Bronchial epithelial cell (primary cell): ENCODE measurements around the gene SMIM20. TPM values are rescaled to one million over a fixed set of nuclear protein-coding genes. Genes with fewer than 3 reads are reported as not detected.

Experiments used
- DNase-seq: peaks from one replicate; pipeline ENCODE4 v3.0.0-alpha.2; 2010; ENCODE audit warnings: low read depth
- FAIRE-seq: peaks from 2 replicates; lab custom pipeline; 2011; peaks lifted over from hg19 to GRCh38; lab: Jason Lieb, UNC
- H3K27me3 ChIP-seq: 2 replicates; pipeline ENCODE4 v1.5.1; 2011; ENCODE audit warnings: low read length; ENCODE audit not compliant: control insufficient read depth, insufficient read depth
- H3K36me3 ChIP-seq: 2 replicates; pipeline ENCODE4 v1.5.1; 2011; ENCODE audit warnings: low read length; ENCODE audit not compliant: control insufficient read depth, insufficient read depth
- H3K4me3 ChIP-seq: 2 replicates; pipeline ENCODE4 v1.5.1; 2011; ENCODE audit warnings: mild to moderate bottlenecking, low read depth, low read length, control low read depth
- total RNA-seq: library from RNA; depleted of rRNA; stranded (reverse); fragments of >200 nt; gene quantifications from 2 replicates; pipeline ENCODE4 v1.2.1, GENCODE V29; 2014
- TF ChIP-seq, protein P1 (sequence below): IDR thresholded peaks from 2 replicates; pipeline ENCODE4 v1.5.1; 2011; ENCODE audit warnings: mild to moderate bottlenecking, moderate library complexity, low read length, control low read depth, inconsistent platforms; ENCODE audit not compliant: insufficient read depth, severe bottlenecking

The SMIM20 gene
- total RNA-seq, 1 donor from 2014 or later = 53.4 TPM

DNA sequence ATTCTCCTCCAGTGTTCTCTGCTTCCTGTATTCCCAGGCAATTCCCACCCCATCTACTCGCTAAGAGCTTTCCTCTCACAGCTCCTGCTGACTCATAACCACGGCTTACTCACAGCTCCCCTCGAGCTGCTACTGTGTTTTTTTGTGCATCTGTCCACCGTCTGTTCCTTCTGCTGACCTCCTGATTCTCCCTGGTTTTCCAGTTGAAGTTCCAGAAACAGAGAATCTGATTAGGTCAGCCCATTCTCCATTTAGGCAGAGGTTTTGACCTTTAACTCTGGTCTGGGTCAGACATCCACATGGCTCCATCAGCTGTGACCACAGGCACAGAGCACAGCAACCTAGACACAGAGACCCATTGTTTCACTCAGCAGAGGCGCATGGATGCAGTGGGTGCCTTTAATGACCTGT lies 5.5 kb upstream of the SMIM20 start:
- Histone ChIP-seq H3K36me3 (no peaks in the 10 kb centered on the region), H3K4me3 (no peak overlapping the region), H3K27me3 (no peaks in the 10 kb centered on the region)
- FAIRE-seq = no peak
- TF ChIP-seq, protein P1, sequence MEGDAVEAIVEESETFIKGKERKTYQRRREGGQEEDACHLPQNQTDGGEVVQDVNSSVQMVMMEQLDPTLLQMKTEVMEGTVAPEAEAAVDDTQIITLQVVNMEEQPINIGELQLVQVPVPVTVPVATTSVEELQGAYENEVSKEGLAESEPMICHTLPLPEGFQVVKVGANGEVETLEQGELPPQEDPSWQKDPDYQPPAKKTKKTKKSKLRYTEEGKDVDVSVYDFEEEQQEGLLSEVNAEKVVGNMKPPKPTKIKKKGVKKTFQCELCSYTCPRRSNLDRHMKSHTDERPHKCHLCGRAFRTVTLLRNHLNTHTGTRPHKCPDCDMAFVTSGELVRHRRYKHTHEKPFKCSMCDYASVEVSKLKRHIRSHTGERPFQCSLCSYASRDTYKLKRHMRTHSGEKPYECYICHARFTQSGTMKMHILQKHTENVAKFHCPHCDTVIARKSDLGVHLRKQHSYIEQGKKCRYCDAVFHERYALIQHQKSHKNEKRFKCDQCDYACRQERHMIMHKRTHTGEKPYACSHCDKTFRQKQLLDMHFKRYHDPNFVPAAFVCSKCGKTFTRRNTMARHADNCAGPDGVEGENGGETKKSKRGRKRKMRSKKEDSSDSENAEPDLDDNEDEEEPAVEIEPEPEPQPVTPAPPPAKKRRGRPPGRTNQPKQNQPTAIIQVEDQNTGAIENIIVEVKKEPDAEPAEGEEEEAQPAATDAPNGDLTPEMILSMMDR = no peak
- peak; percentile 91 for DNase-seq

- DNase-seq (no peak), FAIRE-seq (no peak)
- H3K36me3 ChIP-seq = no peaks in the 10 kb centered on the region
- no peaks in the 10 kb centered on the region for H3K27me3 ChIP-seq
- no peak overlapping the region for H3K4me3 ChIP-seq
- TF ChIP-seq, protein P1 = no peak
These were observed 2.7 kb upstream of the SMIM20 start for GRCh38 chr4:25911356-25911755.

- no peak for FAIRE-seq
- peak; percentile 24 for DNase-seq
These were observed 767 bp upstream of the SMIM20 start for GRCh38 chr4:25913056-25913850.

GRCh38 chr4:25914670-25915352 lies 791 bp downstream of the SMIM20 start:
- H3K36me3 ChIP-seq = no peaks in the 10 kb centered on the region
- no peak for FAIRE-seq
- H3K27me3 ChIP-seq = no peaks in the 10 kb centered on the region
- DNase-seq = no peak
- peak overlapping the region; percentile 65 for H3K4me3 ChIP-seq
- TF ChIP-seq, protein P1 = no peak

More at GRCh38 chr4:25913056-25913850, 767 bp upstream of the SMIM20 start:
- H3K4me3 ChIP-seq = peak overlapping the region; percentile 65
- H3K27me3 ChIP-seq = no peaks in the 10 kb centered on the region
- no peaks in the 10 kb centered on the region for H3K36me3 ChIP-seq
- TF ChIP-seq, protein P1 = no peak

DNA sequence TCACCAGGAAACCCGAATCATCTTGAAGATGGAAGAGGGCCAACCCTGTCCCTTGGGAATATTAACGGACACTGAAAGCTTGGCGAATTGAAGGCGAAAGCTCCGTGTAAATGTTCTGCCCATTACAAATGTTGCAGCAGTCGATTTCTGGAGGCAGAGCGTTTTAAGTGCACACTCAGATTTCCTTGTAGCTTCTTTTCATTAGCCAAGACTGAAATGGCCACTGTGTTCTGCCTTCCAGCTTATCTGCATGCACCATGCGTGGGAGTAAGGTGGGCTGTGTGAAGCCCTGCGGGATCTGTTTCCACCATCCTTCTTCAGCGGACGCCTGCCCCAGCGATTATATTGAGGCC lies 1.3 kb downstream of the SMIM20 start:
- DNase-seq = no peak
- TF ChIP-seq, protein P1 = no peak
- no peak overlapping the region for H3K4me3 ChIP-seq
- FAIRE-seq = no peak
- H3K36me3 ChIP-seq = no peaks in the 10 kb centered on the region
- H3K27me3 ChIP-seq = no peaks in the 10 kb centered on the region
